ENCODE data around the gene HPS4.

The HPS4 gene

DNA sequence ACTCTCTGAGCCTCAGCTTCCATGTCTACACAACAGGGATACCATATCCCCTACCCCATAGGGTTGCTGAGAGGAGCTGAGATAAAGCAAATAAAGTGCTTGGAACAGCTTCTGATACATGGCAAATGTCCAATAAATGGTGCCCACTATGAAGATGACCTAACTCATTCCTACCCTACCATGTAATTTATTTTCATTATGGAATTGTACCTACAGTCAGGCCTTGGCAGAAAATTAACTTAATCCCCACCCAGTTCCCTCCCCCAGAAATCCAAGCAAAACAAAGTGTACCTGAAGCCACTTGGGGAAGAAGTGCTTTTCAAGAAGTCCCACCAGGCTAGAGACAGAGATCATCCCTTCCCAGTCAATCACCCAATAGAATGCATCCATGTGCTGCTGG lies 10.9 kb upstream of the HPS4 start:
- DNase-seq: no peak

DNA sequence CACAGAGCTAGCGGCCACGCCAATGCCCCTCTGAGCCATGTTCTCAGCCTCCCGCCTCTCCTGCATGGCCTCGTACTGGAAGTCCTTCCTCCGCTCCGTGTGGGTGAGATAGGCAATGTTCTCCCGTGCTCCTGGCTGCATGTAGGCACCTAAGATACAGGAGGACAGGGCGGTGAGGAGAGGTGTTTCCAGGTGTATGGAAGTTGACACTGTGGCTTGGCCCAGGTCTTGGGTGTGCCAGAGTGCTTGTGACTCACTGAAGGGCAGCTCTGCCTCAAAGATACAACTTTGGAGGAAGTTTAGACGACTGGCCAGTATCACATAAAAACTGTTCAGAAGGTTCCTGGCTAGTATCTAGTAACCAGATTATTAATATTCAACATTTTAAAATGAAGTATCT lies 8.6 kb upstream of the HPS4 start:
- no peak for DNase-seq

DNA sequence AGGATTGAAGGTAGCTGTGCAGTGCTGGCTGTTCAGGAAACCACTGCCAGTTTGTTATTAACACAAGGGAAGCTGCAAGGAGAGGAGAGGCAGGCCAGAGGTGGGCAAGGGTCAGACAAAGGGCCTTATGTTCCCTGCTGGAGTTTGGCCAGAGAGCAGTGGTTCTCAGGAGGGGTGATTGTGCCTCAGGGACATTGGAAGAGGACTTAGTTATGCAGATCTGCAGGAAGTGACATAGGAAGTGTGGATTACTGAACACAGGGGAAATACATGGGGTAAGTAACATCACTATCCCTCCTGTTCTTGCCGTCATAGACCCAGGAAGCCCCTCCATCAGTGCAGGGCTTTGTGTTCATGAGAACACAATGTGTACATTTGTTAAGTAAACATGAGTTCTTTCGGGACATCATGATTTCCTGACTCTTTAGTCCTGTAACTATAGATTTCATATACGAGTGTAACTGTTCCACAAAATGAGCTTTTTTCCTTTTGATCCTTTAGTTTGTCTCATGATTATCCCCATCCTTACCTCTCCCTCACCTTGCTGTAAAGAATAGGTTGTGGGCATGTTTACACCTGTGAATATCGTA lies 6.0 kb upstream of the HPS4 start:
- DNase-seq: no peak

DNA sequence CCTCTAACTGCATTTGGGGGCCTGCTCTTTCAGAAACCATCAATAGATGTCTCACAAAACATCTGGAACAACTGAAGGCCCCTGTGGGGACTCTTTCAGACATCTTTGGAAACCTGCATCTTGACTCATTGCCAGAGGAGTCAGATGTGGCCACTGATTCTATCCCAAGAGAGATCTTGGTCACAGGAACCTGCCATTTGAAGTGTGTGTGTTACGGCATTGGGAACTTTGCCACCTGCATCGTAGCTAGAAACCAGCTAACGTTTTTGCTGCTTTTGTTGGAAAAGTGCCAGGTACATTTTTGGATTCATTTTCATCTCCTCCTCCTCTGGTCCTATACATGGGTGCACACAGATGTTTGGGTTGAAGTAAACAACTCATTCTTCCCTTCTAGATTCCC lies 4.4 kb upstream of the HPS4 start:
- no peak for DNase-seq

DNA sequence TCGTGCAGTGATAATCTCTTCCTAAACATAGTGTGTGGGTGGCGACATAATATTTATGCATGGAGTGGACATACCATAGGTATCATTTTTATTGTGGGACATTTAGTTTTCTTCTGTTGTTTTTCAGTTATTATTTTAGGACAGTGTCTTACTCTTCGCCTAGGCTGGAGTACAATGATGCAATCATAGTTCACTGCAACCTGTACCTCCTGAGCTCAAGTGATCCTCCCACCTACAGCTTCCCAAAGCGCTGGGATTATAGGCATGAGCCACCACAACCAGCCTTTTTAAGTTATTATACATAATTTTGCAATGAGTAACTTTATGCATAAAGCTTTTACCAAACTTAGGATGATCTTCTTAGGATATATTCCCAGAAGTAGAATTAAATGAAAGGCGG lies 2.8 kb upstream of the HPS4 start:
- DNase-seq: no peak

DNA sequence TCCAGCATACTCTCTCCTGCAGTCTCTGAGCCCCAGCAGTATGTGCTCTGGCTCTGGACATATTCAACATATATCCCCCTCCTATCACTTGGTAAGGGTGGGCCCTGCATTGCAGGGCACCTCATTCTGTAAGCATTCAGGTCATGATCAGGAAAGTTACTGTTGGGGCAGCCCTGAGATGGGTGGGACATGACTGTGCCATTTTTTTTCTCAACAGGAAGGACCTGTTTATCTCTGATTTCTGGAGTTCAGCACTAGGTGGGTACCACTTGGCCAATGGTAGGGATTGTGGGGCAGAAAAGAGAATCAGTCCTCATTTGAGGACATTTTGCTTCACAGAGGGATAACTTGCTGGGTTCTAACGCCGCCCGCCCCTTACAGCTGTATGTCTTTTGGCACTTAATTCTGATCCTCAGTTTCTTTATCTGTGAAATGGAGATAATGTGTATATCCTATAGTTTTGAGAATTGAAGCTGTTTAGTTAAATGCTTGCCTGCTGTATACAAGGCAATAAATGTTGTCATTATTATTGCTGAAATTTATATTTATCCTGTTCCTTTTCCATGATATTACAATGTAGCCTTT lies 2.3 kb upstream of the HPS4 start:
- DNase-seq: no peak

DNA sequence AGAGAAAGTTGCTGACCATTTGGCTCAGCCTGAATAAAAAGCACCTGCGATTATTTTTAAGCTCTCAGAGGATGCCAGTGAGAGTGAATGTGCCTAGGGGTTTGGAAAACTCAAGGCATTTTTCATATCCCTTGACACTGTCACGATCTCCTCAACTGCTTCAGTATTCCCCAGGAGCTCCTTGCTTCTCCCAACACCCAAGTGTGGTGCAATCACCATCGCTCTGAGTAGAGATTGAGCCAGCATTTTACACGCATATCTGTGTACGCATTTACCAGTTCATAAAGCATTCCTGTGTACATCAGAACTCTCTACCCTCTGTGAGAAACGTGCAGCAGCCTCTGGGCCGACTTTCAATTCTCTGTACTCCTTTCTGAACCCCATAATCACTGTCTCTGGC lies 1.4 kb upstream of the HPS4 start:
- DNase-seq: no peak

DNA sequence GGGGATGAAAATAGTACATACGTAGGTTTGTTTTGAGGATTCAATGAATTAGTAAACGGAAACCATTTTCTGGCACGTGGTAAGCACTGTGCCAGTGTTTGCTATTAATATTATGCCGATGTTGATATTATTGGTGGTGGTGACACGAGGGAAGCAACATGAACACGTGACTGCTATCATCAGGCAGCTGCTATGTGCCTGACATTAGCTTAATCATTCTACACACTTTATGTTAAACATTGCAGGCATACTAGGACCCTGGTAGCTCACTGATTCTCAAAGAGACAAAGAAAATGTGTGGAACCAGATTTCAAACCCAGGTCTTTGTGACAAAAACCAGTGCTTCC lies 750 bp upstream of the HPS4 start:
- DNase-seq: no peak

DNA sequence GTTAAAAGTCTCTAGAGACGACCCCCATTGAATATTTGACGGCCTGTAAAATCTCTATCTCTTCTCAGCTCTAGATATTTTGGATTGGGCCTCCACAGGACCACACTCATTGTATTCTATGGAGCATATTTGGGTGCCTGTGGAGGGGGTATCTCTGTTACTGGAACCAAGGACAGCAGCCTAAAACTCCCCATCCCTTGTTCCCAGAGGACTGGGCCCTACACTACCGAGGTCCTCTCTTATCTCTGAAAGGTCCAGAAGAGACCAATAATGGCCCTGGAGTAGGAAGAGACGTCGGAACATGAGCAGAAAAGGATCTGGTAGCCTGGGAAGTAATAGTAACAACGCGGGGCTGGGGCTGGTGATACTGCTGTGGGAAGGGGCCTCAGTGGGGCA lies 542 bp downstream of the HPS4 start:
- no peak for DNase-seq

DNA sequence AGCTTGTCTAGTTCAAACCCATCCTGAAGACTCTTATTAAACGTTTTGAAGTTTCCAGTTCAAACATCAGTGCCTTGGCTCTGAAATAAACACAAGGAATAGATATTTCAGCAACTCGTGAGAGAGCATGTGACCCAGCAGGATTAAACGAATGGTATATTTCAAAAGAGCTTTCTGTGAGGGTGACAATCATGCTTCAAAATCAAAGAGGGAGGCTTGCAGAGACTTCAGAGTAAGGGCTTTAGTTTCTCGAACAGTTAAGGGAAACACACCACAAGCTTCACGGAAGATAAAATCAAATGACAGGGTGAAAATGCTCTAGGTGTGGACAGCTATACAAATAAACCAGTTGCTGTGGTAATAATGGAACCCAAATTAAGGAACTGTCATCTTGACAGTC lies 1.4 kb downstream of the HPS4 start:
- no peak for DNase-seq

DNA sequence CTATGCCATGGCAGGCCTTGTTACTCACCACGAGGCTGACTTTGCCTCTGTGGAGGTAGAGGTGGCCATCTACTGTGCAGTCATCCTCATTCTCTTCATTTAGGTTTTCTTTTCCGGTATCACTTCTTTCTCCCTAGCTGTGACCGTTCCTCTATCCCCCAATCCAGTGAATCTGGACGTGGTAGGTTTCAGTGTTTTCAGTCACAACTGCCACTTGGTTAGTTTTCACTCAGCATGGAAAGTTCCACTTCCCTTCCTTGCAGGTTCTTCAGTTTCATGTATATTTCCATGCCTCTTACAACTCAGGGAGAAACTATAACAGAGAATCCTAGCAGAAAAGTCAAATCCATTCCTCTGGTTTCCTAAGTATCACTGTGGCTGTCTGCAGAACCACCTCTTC lies 1.9 kb downstream of the HPS4 start:
- peak in 1 of 2 experiments; percentile 21 for DNase-seq

DNA sequence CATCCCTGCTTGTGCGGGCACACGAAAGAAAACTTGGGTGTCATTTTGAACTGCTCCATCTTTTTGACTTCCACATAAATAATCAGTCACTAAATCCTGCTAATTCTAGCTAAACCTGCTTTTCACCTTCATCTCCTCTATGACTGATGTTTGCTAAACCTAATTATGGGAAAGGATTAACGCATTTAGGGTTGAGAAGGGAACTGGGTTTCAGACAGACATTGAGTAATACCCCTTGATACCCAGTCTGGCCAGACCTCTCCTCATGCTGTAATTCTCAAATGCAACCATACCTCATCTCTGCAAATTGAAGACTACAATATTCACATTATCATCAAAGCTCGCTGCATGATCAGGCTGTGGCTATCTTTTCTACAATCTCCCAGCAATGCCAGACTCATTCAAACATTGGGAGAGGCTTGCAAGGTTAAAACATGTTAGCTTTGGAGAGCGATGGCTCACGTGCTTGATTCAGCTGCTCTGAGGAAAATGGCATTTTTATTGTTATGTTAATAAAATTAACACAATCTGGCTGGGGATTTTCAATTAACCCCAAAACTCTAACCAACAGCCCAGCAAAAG lies 2.4 kb downstream of the HPS4 start:
- DNase-seq: no peak

DNA sequence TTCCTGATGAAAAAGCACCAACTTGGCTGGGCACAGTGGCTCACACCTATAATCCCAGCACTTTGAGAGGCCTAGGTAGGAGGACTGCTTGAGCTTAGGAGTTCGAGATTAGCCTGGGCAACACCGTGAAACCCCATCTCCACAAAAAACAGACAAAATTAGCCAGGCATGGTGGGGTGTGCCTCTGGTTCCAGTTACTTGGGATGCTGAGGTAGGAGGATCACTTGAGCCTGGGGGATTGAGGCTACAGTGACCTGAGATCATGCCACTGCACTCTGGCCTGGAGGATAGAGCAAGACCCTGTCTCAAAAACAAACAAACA lies 3.0 kb downstream of the HPS4 start:
- DNase-seq: no peak

DNA sequence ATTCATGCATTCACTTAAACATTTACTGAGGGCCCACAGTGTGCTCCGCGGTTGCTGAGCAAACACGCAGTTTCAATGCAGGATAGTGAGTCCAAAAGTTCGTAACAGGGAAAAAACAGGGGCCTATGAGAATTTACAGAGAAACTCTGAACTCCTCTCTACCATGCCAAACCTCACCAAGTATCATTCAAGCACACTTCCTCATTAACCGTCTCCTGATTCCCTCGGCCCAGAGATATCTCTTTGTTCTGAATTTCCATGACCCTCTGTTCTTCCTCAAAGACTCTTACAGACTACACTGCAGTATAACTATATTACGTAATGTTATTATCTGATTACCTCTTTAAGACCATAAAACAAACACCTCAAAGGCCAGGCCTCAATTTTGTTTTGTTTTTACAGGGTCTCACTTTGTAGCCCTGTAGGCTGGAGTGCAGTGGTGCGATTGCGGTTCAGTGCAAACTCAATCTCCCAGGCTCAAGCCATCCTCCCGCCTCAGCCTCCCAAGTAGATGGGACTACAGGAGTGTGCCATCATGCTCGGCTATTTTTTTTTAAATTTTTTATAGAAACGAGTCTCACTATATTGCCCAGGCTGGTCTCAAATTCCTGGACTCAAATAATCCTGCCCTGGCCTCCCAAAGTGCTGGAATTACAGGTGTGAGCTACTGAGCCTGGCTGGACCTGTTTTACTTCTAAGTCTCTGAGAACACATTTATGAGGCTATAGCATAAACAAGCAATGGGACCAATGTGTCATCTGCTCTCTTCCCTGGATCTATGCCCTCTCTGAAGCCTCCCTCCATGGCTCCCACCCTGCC lies 3.6 kb downstream of the HPS4 start:
- DNase-seq: no peak

DNA sequence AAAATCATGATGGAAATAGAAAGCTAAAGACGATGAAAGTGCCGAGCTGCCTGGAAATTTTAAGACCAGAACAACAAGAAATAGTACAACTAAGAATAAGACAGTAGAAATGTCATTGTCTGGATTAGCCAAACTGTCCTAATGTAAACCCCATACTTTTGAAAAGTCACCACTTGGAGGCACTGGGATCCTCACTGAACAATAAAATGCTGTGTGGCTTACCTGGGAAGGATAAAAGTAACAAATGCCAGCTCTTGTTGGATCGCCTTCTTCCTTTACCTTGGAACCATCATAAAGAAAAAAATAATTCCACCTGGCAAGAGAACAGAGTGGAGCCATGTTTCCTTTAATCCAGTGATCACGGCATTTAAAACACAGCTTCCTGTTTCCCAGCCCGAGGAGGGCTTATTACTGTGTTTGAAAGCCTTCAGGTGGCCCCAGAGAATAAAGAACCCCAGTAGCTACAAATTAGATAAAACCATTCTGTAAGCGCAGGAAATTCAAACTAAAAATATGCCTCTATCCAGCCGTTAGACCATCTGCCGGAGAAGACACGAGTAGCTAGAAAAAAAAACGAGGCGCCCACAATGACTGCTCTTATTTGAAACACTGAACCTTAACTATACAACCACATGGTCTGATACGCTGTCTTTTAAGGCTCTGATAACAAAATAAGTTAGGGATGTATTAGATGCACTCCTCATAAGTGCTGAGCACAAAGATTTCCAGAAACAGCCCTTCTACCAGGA lies 4.4 kb downstream of the HPS4 start:
- DNase-seq: no peak

DNA sequence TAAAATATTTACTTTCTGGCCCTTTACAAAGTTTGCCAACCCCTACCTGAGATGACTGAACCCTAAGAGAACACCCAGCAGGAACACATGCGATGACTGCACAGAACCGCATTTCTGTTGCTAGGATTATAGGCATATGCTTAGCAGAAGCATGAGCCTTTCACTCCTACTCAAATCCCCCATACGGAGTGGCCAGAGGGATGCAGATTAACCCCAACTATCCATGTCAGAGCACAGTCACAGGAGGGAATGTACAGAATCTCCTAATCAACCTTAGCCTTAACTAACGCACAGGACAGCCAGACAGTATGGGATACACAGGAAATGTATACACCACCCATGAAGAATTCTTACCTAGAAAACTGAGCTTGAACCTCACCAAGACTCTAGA lies 6.2 kb downstream of the HPS4 start:
- no peak for DNase-seq

DNA sequence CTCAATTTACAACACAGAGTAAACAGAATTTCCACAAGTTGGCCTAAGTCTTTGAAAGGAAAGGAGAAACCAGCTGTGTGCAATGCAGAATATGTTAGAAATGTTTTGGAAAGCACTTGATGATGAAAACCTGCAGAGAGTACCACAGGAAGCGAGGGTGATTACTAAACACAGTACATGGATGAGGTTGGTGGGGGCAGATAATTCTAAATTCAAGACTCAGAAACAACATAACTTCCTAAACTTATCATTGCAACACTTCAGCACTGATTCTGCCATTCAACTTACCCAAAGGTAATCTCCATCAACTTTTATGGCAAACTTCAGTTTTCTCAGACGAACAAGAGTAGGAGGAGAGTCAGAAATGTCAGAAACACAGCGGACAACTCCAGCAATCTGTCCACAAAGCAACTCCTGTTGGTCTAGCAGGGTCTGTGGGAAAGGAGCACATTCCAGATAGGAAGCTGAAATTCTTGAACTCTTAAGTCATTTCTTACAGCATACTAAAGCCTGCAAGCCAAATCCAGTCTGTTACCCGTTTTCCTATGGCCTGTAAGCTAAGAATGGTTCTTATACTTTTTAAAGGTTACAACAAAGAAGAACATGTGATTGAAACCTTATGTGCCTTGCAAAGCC lies 6.8 kb downstream of the HPS4 start:
- no peak for DNase-seq

DNA sequence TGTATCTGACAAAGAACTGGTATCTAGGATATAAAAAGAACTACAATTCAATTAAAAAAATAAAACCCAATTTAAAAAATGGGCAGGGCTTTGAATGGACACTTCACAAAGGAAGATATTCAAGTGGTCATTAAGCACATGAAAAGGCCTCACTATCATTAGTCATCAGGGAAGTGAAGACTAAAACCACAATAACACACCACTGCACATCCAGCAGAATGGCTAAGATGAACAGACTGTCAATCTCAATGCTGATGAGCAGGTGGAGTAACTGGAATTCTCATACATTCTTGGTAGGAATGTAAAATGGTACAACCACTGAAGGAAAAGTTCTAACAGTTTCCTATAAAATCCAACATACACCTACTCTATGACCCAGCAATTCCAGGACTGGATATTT lies 8.9 kb downstream of the HPS4 start:
- no peak for DNase-seq

DNA sequence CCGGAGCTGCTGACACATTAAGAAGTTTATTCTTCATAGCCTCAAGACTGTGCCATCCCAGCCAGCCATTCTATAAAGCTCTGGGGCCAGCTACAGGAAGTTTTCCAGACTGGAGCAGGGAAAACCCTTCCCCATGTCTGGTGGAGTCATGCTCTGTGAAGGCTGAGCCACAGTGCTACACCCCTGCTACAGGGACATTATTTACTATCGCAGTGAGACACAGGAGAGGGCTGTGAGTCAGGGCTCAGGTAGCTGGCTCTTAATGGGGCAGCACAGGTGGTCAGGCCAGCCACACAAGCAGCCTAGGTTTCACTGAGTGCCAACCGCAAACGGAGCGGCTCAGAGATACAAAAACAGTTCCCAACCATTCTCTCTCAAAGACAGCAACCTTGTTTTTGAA lies 12.1 kb downstream of the HPS4 start:
- no peak for DNase-seq

DNA sequence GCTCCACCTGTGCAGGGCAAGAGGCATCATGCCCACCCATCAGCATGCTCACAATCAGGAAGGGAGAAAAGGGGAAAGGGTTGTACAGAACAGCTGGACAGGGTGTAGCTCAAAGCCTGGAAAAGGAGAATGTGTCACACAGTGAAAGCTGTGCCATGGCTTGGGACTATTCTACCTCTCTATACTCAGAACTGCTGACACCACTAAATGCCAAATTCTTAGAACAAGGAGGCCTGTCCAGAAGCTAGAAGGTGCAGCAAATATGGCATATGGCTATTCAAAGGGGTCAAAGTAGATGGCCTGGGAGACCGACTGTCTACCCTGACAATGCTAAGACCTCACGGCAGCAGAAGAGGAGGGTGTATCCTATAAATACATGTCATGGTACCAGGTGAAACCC lies 12.8 kb downstream of the HPS4 start:
- DNase-seq: no peak

DNA sequence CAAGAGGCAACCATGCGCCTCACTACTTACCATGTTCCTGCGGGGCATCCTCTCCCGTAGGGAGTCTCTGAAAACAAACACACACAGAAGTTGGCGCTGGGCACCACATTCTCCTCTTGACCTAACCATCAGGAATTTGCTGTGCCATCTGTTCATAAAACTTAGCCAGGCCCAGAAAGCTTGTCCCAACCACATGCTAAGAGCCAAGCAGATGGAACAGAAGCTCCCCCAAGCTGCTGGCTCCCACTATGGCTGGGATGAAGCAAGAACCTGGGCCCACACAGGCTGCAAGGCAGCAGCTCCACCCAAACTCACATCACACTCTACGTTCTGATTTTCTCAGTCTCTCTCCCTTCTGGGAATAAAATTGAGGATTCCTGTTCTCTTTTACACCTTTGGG lies 17.4 kb downstream of the HPS4 start:
- DNase-seq: no peak

DNA sequence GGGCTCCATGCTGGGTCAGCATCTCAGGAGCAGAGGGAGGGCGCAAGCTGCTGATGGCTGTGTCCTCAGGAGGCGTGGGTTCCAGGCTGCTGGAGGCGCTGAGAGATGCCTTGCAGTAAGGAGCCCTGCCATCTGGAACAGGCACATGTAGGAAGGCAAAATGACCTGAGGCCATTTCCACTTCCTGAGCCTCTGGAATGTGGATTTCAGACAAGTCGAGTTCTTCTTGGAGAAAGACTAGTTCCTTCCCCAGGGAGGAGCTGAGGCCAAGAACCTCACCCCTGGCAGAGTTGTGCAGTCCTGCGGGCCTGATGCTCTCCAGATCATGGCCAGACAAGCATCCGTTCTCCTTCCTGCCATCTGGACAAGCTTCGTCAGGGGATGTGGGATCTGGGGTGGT lies 19.3 kb downstream of the HPS4 start:
- no peak for DNase-seq

DNA sequence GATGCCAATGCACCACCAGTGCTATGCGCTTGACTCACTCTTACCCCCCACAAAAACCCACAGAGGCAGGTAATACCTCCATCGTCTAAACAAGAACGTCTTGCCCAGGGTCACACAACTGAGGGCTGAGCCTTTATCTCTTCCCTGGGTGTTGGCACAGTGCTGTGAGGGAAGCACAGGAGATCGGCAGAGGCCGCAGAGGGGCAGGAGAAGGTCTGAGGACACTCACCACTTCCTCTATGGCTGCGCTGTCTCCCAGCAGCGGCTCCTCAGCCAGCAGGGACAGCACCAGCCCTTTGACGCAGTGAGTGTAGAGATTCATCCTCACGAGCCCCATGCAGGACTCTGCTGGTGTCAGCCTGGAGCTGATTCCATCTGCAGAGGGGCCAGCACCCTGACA lies 19.9 kb downstream of the HPS4 start:
- no peak for DNase-seq
